HCT116 (cell line): ENCODE data around the gene LDLRAD4. TPM values are rescaled to one million over a fixed set of nuclear protein-coding genes. Genes with fewer than 3 reads are reported as not detected.

Experiments used
- ATAC-seq: fragments of 200-7000 bp; cut with Tn5 transposase; 2 replicates; pipeline ENCODE4 v1.9.1; 2020; ENCODE audit warnings: mild to moderate bottlenecking, moderate library complexity
- BruUV-seq: library from RNA; stranded (reverse); fragments of 400-500 nt; replicated peaks from 2 replicates; lab custom pipeline; 2021; lab: Mats Ljungman, UMichigan
- CTCF ChIA-PET: fragments of 300-600 bp; sonication (Branson Sonifier 250); formaldehyde crosslinking; loops from one replicate; lab custom pipeline; 2021; ENCODE audit warnings: antibody characterized with exemption; lab: Charles Lee
- POLR2A ChIA-PET: fragments of 300-600, 350-600 bp; sonication (Branson Sonifier 250); formaldehyde crosslinking; loops from one replicate; lab custom pipeline; 2021; ENCODE audit warnings: antibody characterized with exemption; lab: Charles Lee
- RAD21 ChIA-PET, 2 experiments: fragments of 300-600 bp; sonication (Branson Sonifier 250); formaldehyde crosslinking; loops; one replicate each; lab custom pipeline; 2023; ENCODE audit warnings: low total read pairs in 2 of 2; ENCODE audit not compliant: uncharacterized antibody in 2 of 2, unreplicated experiment in 2 of 2, low non-redundant PET in 1 of 2; lab: Charles Lee
- DNase-seq: peaks from one replicate; pipeline ENCODE4 v3.0.0-alpha.2; 2010; ENCODE audit warnings: low read depth, low spot score
- H2AFZ ChIP-seq: fragments of 200-600 bp; shearing (Covaris generic), sonication (generic); 2 replicates; pipeline ENCODE4 v1.6.1; 2017; ENCODE audit warnings: low read depth, mixed run types, mixed read lengths, antibody characterized with exemption, low read length; ENCODE audit not compliant: poor library complexity, severe bottlenecking
- H3K27ac ChIP-seq: 2 replicates; pipeline ENCODE4 v1.5.1; 2012; ENCODE audit warnings: low read depth, low read length
- H3K27me3 ChIP-seq: fragments of 200-600 bp; sonication (generic); 2 replicates; pipeline ENCODE4 v1.6.1; 2016; ENCODE audit warnings: mixed run types, low read length, mixed read lengths; ENCODE audit not compliant: insufficient read depth
- H3K36me3 ChIP-seq, 2 experiments: fragments of 200-500 bp in 1 of 2; fragments of 200-600 bp in 1 of 2; sonication (Bioruptor generic) in 1 of 2; sonication (generic) in 1 of 2; 2 replicates each; pipeline versions ENCODE4 v1.5.1 to v1.6.1; 2014 to 2016; ENCODE audit warnings: low read length in 2 of 2, inconsistent platforms in 1 of 2, mixed read lengths in 1 of 2, mixed run types in 1 of 2; ENCODE audit not compliant: insufficient read depth in 2 of 2, control insufficient read depth in 1 of 2
- H3K4me1 ChIP-seq, 2 experiments: fragments of 200-600 bp in 1 of 2; sonication (generic) in 1 of 2; 2 replicates each; pipeline versions ENCODE4 v1.5.1 to v1.6.1; 2012 to 2017; ENCODE audit warnings: low read length in 2 of 2, inconsistent platforms in 1 of 2, mild to moderate bottlenecking in 1 of 2, mixed read lengths in 1 of 2, mixed run types in 1 of 2, moderate library complexity in 1 of 2; ENCODE audit not compliant: insufficient read depth in 2 of 2, control insufficient read depth in 1 of 2
- H3K4me2 ChIP-seq: fragments of 200-600 bp; sonication (generic); 2 replicates; pipeline ENCODE4 v1.6.1; 2017; ENCODE audit warnings: mixed run types, low read length, mixed read lengths
- H3K4me3 ChIP-seq, 2 experiments: fragments of 200-600 bp in 1 of 2; sonication (generic) in 1 of 2; replicated peaks in 1 of 2; 2 replicates each; pipeline ENCODE4 v1.5.1; 2011 to 2016; ENCODE audit warnings: low read length in 2 of 2, control low read depth in 1 of 2, low read depth in 1 of 2, mild to moderate bottlenecking in 1 of 2, mixed read lengths in 1 of 2, mixed run types in 1 of 2
- H3K79me2 ChIP-seq: fragments of 200-600 bp; sonication (generic); 2 replicates; pipeline ENCODE4 v1.6.1; 2017; ENCODE audit warnings: mild to moderate bottlenecking, mixed run types, low read length, moderate library complexity, mixed read lengths; ENCODE audit not compliant: insufficient read depth
- H3K9ac ChIP-seq: fragments of 200-600 bp; sonication (generic); 2 replicates; pipeline ENCODE4 v1.6.1; 2016; ENCODE audit warnings: low read length, mixed read lengths
- H3K9me2 ChIP-seq: fragments of 200-600 bp; sonication (generic), shearing (Covaris generic); 2 replicates; pipeline ENCODE4 v1.6.1; 2017; ENCODE audit warnings: mixed run types, mild to moderate bottlenecking, moderate library complexity; ENCODE audit not compliant: insufficient read depth
- H3K9me3 ChIP-seq, 2 experiments: fragments of 200-500 bp in 1 of 2; fragments of 200-600 bp in 1 of 2; sonication (Bioruptor generic) in 1 of 2; sonication (generic) in 1 of 2; 2 replicates each; pipeline ENCODE4 v1.6.1; 2014 to 2017; ENCODE audit warnings: low read length in 2 of 2, mixed read lengths in 2 of 2, inconsistent platforms in 1 of 2, low read depth in 1 of 2, mild to moderate bottlenecking in 1 of 2, mixed run types in 1 of 2, moderate library complexity in 1 of 2; ENCODE audit not compliant: control insufficient read depth in 1 of 2, insufficient read depth in 1 of 2
- H4K20me1 ChIP-seq: fragments of 200-600 bp; sonication (generic), shearing (Covaris generic); 2 replicates; pipeline ENCODE4 v1.6.1; 2017; ENCODE audit warnings: mixed run types, mild to moderate bottlenecking, moderate library complexity; ENCODE audit not compliant: insufficient read depth
- ATF3 ChIP-seq: IDR thresholded peaks from 2 replicates; pipeline ENCODE4 v1.6.1; 2012
- ELF1 ChIP-seq: IDR thresholded peaks from 2 replicates; pipeline ENCODE4 v1.6.1; 2012; ENCODE audit warnings: low read depth, borderline replicate concordance
- FOSL1 ChIP-seq: IDR thresholded peaks from 2 replicates; pipeline ENCODE4 v1.6.1; 2012; ENCODE audit warnings: low read depth
- JUND ChIP-seq: IDR thresholded peaks from 2 replicates; pipeline ENCODE4 v1.6.1; 2012
- SIN3A ChIP-seq: IDR thresholded peaks from 2 replicates; pipeline ENCODE4 v1.6.1; 2012; ENCODE audit warnings: low read depth
- SP1 ChIP-seq: IDR thresholded peaks from 2 replicates; pipeline ENCODE4 v1.6.1; 2012; ENCODE audit warnings: low read depth
- ZBTB33 ChIP-seq: IDR thresholded peaks from 2 replicates; pipeline ENCODE4 v1.6.1; 2011; ENCODE audit warnings: mild to moderate bottlenecking, low read length, moderate library complexity; ENCODE audit not compliant: insufficient replicate concordance; ENCODE audit errors: extremely low read depth
- intact Hi-C: fragments of 100-400 bp; cut with micrococcal nuclease; formaldehyde crosslinking; loops from 2 replicates; pipeline ENCODE4 v1.10.0; 2022
- total RNA-seq: library from RNA; stranded (reverse); gene quantifications from one replicate; pipeline ENCODE4 v1.2.1, GENCODE V29; 2021; ENCODE audit not compliant: unreplicated experiment
- TF ChIP-seq, protein P1 (sequence below): IDR thresholded peaks from 2 replicates; pipeline ENCODE4 v1.6.1; 2012; ENCODE audit warnings: low read depth

The LDLRAD4 gene
- total RNA-seq, 1 experiment from 2014 or later, result 1.2 TPM

GRCh38 chr18:13630716-13631268 is 412.2 kb downstream of the LDLRAD4 start:
- Histone ChIP-seq H3K9ac (no peak overlapping the region), H4K20me1 (no peaks in the 10 kb centered on the region), H3K9me2 (no peaks in the 10 kb centered on the region), H3K4me3 (no peak overlapping the region), H3K79me2 (no peaks in the 10 kb centered on the region), H3K27ac (no peak overlapping the region), H3K9me3 (peaks cover 0 to 9% of the 10 kb centered on the region in 2 experiments; a peak in 2 of 4 replicates), H2AFZ (no peak overlapping the region), H3K4me2 (no peak overlapping the region), H3K27me3 (no peaks in the 10 kb centered on the region), H3K4me1 (no peaks in the 10 kb centered on the region), H3K36me3 (no peaks in the 10 kb centered on the region)
- RAD21 ChIA-PET, result no interaction called here
- TF ChIP-seq, protein P1, sequence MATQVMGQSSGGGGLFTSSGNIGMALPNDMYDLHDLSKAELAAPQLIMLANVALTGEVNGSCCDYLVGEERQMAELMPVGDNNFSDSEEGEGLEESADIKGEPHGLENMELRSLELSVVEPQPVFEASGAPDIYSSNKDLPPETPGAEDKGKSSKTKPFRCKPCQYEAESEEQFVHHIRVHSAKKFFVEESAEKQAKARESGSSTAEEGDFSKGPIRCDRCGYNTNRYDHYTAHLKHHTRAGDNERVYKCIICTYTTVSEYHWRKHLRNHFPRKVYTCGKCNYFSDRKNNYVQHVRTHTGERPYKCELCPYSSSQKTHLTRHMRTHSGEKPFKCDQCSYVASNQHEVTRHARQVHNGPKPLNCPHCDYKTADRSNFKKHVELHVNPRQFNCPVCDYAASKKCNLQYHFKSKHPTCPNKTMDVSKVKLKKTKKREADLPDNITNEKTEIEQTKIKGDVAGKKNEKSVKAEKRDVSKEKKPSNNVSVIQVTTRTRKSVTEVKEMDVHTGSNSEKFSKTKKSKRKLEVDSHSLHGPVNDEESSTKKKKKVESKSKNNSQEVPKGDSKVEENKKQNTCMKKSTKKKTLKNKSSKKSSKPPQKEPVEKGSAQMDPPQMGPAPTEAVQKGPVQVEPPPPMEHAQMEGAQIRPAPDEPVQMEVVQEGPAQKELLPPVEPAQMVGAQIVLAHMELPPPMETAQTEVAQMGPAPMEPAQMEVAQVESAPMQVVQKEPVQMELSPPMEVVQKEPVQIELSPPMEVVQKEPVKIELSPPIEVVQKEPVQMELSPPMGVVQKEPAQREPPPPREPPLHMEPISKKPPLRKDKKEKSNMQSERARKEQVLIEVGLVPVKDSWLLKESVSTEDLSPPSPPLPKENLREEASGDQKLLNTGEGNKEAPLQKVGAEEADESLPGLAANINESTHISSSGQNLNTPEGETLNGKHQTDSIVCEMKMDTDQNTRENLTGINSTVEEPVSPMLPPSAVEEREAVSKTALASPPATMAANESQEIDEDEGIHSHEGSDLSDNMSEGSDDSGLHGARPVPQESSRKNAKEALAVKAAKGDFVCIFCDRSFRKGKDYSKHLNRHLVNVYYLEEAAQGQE, result no peak
- intact Hi-C loops, result loop anchor here (1.0 to 10.0 kb wide), 6 partner anchors 72 to 903 kb away; partner anchors contain the start of gene SEH1L
- no peak for DNase-seq
- POLR2A ChIA-PET, result no interaction called here
- CTCF ChIA-PET, result no interaction called here
- ATAC-seq, result no peak
- no TSS peak for BruUV-seq

- H3K27me3 ChIP-seq, result no peaks in the 10 kb centered on the region
- ATAC-seq, result no peak
Measured at GRCh38 chr18:13633700-13634099, 415.1 kb downstream of the LDLRAD4 start.

More at GRCh38 chr18:13633700-13634099, 415.1 kb downstream of the LDLRAD4 start:
- no peaks in the 10 kb centered on the region for H3K9me2 ChIP-seq
- intact Hi-C loops, result loop anchor here (5.0 to 10.0 kb wide), 2 partner anchors 689 to 906 kb away; partner anchors contain the start of gene SEH1L
- ChIA-PET RAD21 (no interaction called here), CTCF (no interaction called here), POLR2A (no interaction called here)
- H2AFZ ChIP-seq, result no peak overlapping the region
- no peaks in the 10 kb centered on the region for H4K20me1 ChIP-seq
- TF ChIP-seq SIN3A, result no peak
- TF ChIP-seq FOSL1, result no peak
- no peak for TF ChIP-seq ZBTB33
- no peak for TF ChIP-seq ELF1
- TF ChIP-seq ATF3, result no peak
- TF ChIP-seq JUND, result no peak
- no peak for TF ChIP-seq SP1
- no peak overlapping the region for H3K4me3 ChIP-seq
- H3K4me1 ChIP-seq, result no peaks in the 10 kb centered on the region
- no peak overlapping the region for H3K27ac ChIP-seq
- no peak for DNase-seq
- no peak overlapping the region for H3K4me2 ChIP-seq
- H3K9me3 ChIP-seq, result peaks cover 0 to 9% of the 10 kb centered on the region in 2 experiments; a peak in 2 of 4 replicates
- H3K9ac ChIP-seq, result no peak overlapping the region
- BruUV-seq, result no TSS peak
- H3K36me3 ChIP-seq, result no peaks in the 10 kb centered on the region
- H3K79me2 ChIP-seq, result no peaks in the 10 kb centered on the region
